Measurements from ENCODE around the gene CLIC1. TPM values are rescaled to one million over a fixed set of nuclear protein-coding genes. Genes with fewer than 3 reads are reported as not detected.

CLIC1 gene
- total RNA-seq, 2 experiments from 2014 or later = 425 to 456 TPM

DNA sequence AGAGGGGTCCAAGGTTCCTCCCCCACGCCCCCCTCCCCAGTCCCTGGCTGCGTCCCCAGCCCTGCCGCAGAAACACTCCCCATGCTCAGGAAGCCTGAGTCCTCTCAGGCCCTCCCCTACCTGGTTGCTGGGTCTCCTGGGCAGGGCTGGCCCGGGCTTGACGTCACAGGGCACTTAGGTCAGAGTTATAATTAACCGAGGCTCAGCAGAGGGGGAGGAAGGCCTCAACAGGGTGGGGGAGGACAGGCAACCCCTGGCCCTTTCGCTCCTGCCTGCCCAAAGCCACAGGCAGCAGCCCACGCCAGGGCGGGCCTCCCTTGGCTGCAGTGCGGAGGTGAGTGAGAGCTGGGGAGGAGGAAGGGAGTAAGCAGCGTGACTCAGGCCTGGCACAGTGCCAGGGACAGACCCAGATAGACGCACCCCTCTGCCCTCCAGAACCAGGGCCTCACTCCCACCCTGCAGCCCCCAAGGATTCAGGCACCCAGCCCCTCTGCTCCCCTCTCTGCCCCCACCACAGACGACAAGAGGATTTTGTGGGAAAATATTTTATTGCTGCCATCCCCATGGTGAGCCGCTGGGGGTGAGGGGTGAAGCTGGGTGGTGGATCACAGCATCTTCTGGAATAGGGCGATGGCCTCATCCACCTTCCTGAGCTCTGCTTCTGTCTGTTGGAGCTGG is 40.8 kb upstream of the CLIC1 start, which contains the start of gene VWA7:
Gene VWA7, minus strand, starts transcription at position 340 of the 678 bp plus-strand sequence. CDS start 549 bp downstream, outside the sequence.
- H3K4me3 Mint-ChIP-seq = peak within 1 kb of the TSS; percentile 69
- peak; percentile 77 for ATAC-seq (ENCODE audit: low read depth)
- H3K9me3 Mint-ChIP-seq = no peaks in the 10 kb centered on the region
- POLR2A ChIA-PET = interaction anchor here (0.5 to 2.2 kb wide), 8 partner anchors 10 to 96 kb away, joined by 3 to 7 read pairs (median 4); partner anchors contain the start of genes HSPA1A, HSPA1L, LSM2 and LY6G5C
- peaks cover 1% of the 10 kb centered on the region for H3K36me3 Mint-ChIP-seq
- peak; percentile 72 for DNase-seq
- no peaks in the 10 kb centered on the region for H3K27me3 Mint-ChIP-seq
- H3K27ac Mint-ChIP-seq = peak within 1 kb of the TSS; percentile 87
- peaks cover 25% of the 10 kb centered on the region for H3K4me1 Mint-ChIP-seq

DNA sequence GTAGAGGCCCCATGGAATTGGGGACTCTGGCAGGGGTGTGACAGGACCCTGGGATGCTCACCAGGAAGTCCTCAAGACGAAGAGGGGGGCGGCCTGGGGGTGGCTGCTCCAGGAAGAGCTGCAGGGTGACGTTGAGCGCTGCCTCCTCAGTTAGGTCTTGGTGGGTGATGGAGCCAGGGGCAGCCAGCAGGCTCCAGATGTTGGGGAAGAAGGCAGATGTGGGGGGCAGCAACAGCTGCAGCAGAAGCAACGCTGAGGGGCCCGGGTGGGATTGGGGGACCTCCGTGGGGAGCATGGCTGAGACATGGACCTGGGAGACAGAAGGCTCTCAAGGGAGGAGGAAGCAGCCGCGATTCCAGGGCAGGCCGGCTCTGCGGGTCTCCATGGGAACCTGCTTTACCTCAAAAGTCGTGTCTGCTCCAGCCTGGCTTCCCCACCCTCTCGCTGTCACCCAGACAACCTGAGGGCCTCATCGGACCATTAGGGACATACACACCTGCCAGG is 40.2 kb upstream of the CLIC1 start:
- Mint-ChIP-seq H3K9me3 (no peaks in the 10 kb centered on the region), H3K36me3 (peaks cover 2% of the 10 kb centered on the region), H3K4me3 (peak overlapping the region; percentile 69), H3K27me3 (no peaks in the 10 kb centered on the region), H3K27ac (peak overlapping the region; percentile 87), H3K4me1 (peaks cover 27% of the 10 kb centered on the region)
- POLR2A ChIA-PET = interaction anchor here (1.0 to 2.2 kb wide), 5 partner anchors 20 to 41 kb away, joined by 3 to 7 read pairs (median 3); partner anchors contain the start of genes HSPA1A, HSPA1L and LSM2
- DNase-seq (no peak), ATAC-seq (ENCODE audit: low read depth) (peak; percentile 28)

DNA sequence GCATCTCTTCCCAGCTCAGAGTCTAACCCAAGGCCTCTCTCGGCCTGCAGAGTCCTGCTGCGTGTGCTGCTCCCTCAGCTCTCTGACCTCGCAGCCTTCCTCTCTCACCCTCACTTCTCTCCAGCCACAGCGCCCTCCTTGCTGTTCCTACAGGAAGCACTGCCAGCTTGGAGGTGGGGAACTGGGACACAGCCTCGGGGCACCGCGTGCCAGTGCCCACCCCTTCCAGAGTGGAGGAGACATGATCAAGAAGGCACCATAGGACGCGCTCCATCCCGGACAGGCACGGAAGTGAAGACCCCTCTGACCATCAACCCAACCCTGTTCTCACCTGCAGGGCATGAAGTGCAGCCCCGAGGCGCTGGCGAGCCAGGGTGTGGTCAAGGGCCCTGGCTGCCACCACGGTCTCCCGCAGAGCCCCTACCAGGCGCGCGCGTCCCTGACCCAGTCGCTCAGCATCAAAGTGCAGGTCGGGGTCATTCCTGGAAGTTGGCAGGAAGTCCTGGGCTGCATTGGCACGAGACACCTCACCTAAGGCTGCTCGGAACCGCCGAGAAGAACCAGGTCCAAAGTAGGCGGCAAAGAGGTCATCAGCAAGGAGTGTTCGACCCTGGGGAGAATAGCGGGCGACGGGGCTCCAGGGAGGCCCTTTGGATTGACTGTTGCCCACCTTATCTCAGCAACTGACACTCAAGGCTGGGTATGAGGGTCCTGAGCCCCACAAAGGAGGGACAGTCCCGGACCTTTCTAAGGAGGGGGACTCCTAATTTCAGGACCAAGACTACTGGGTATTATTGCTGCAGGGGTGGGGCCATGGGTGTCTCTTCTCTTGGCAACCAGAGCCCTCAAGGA is 39.5 kb upstream of the CLIC1 start:
- Mint-ChIP-seq H3K4me3 (peak overlapping the region; percentile 69), H3K27me3 (no peaks in the 10 kb centered on the region), H3K4me1 (peaks cover 33% of the 10 kb centered on the region), H3K27ac (peak overlapping the region; percentile 87), H3K36me3 (peaks cover 2% of the 10 kb centered on the region), H3K9me3 (no peaks in the 10 kb centered on the region)
- POLR2A ChIA-PET = interaction anchor here (1.0 to 1.4 kb wide), 4 partner anchors 9 to 40 kb away, joined by 3 to 5 read pairs (median 3); partner anchors contain the start of genes HSPA1A, HSPA1L and LSM2
- DNase-seq = no peak
- no peak for ATAC-seq (ENCODE audit: low read depth)

DNA sequence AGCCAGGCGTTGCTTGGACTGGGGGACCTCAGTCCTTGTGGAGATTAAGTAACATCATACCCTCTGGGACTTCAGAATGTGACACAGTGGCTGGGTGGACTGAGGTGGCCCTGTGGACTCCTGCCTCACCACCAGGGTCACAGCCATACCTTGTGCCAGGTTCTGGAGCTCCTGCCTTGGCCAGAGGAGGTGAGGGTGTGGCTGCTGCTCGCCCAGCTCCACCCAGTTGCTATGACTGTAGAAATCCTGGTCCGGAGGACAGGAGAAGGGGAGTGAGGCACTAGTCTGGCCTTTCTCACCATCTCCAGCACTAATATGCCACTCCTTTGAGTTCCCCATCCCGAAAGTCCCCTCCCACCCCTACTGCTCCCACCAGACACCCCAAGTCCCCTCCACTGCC is 38.9 kb upstream of the CLIC1 start:
- H3K4me1 Mint-ChIP-seq = peaks cover 33% of the 10 kb centered on the region

DNA sequence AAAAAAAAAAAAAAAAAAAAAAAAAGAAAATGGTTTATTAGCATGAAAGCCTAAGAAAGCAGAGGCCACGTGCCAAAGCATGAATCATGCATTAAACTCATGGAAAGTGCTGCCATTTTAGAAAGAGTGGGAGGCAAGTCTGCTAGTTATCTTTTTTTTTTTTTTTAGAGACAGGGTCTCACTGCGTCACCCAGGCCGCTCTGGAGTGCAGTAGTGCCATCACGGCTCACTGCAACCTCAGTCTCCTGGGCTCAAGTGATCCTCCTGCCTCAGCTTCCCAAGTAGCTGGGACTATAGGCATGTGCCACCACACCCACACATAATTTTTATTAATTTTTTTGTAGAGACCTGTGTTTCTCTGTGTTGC is 35.6 kb upstream of the CLIC1 start:
- Mint-ChIP-seq H3K4me3 (peak overlapping the region; percentile 37), H3K9me3 (no peaks in the 10 kb centered on the region), H3K36me3 (peaks cover 15% of the 10 kb centered on the region), H3K27ac (peak overlapping the region; percentile 78), H3K27me3 (no peaks in the 10 kb centered on the region), H3K4me1 (peaks cover 34% of the 10 kb centered on the region)
- ATAC-seq (ENCODE audit: low read depth) = no peak
- DNase-seq = no peak
- POLR2A ChIA-PET = interaction anchor here (0.8 to 4.9 kb wide), 5 partner anchors 23 to 202 kb away, joined by 3 to 57 read pairs (median 5); partner anchors contain the start of genes CLIC1 and MSH5

More for the DNA sequence above, 38.9 kb upstream of the CLIC1 start:
- Mint-ChIP-seq H3K27me3 (no peaks in the 10 kb centered on the region), H3K36me3 (peaks cover 2% of the 10 kb centered on the region), H3K4me3 (no peak overlapping the region), H3K27ac (peak overlapping the region; percentile 80), H3K9me3 (no peaks in the 10 kb centered on the region)
- POLR2A ChIA-PET = interaction anchor here (0.8 to 1.4 kb wide), 3 partner anchors 9 to 34 kb away, joined by 3 to 5 read pairs (median 4); partner anchors contain the start of gene VARS1
- ATAC-seq (ENCODE audit: low read depth) (no peak), DNase-seq (no peak)

DNA sequence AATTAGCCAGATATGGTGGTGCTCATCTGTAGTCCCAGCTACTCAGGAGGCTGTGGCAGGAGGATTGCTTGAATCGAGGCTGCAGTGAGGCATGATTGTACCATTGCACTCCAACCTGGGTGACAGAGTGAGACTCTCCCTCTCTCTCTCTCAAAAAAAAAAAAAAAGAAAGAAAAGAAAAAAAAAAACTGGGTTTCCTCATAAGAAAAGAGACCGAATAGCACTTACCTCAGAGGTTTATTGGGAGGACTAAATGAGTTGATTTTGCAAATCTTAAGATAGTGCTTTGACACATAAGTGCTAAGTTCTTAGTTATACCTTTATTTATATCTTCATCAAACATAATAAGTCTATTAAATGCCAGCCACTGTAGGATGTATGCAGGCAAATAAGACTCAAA is 34.5 kb upstream of the CLIC1 start:
- no peaks in the 10 kb centered on the region for H3K9me3 Mint-ChIP-seq
- peak overlapping the region; percentile 70 for H3K27ac Mint-ChIP-seq
- H3K4me1 Mint-ChIP-seq = peaks cover 29% of the 10 kb centered on the region
- POLR2A ChIA-PET = interaction anchor here (0.6 to 4.9 kb wide), 10 partner anchors 10 to 47 kb away, joined by 3 to 57 read pairs (median 5); partner anchors contain the start of genes CLIC1, DDAH2, LSM2 and MSH5
- ATAC-seq (ENCODE audit: low read depth) (no peak), DNase-seq (no peak)
- no peaks in the 10 kb centered on the region for H3K27me3 Mint-ChIP-seq
- H3K4me3 Mint-ChIP-seq = no peak overlapping the region
- peaks cover 17% of the 10 kb centered on the region for H3K36me3 Mint-ChIP-seq

DNA sequence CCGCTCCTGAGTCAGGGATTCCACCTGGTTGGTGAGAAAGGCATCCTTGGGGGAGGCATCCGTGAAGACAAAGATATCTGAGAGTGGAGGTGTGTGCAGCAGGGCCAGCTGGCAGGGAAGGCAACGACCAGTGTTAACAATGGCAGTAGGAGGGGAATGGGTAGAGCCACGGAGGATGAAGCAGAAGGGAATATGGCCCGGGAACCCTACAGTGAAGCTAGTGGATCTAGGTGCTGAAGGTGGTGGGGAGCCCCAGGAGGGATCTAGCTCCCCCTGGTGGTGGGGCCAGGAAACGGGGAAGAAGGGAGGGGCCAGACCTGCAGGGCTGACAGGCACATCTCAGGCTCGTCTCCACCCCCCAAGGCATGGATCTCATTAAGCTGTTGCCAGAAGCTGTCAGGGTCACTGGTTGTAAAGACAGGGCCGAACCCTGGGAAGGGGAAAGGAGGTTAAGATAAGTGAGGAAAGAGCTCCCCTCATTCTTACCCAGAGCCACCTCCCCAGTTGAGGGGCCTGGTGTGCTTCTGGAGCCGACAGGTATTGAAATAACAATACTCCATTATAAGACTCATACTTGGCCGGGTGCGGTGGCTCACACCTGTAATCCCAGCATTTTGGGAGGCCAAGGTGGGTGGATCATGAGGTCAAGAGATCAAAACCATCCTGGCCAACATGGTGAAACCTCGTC is 33.5 kb upstream of the CLIC1 start:
- H3K9me3 Mint-ChIP-seq = no peaks in the 10 kb centered on the region
- H3K4me3 Mint-ChIP-seq = no peak overlapping the region
- POLR2A ChIA-PET = interaction anchor here (0.7 to 4.9 kb wide), 11 partner anchors 11 to 89 kb away, joined by 3 to 57 read pairs (median 3); partner anchors contain the start of genes ABHD16A, CLIC1, DDAH2 and LSM2

DNA sequence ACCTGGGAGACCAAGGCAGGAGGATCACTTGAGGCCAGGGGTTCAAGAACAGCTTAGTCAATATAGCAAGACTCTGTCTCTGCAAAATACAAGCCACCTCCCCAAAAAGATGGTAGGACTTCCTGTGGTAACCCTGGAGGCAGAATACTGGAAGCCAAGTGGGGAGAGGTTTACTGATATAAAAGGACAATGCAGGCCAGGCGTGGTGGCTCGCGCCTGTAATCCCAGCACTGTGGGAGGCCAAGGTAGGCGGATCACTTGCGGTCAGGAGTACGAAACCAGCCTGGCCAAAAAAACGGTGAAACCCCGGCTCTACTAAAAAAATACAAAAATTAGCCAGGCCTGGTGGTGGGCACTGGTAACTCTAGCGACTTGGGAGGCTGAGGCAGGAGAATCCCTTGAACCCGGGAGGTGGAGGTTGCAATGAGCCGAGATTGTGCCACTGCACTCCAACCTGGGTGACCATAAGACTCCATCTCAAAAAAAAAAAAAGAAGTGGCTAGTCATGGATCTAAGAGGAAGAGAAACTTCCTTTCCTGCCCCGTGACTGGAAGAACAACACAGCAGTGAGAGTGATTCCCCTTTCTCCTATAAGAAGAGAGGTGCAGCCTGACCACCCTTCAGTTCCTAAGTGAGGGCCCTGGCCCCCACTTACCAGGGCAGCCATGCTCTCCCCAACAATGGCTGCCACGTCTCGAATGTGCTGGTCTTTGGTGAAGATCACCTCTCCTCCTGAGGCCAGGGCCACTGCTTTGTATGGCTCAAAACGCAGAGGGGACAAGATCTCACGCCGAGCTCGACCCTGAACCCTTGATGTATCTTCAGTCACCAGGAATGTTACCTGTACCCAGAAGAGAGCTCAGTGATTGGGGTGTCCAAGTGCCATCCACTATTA is 32.3 kb upstream of the CLIC1 start:
- no peak overlapping the region for H3K4me3 Mint-ChIP-seq
- POLR2A ChIA-PET = interaction anchor here (4.9 kb wide), 1 partner anchor 31 kb away, joined by 57 read pairs; the partner anchor contains the start of genes CLIC1 and MSH5
- H3K27ac Mint-ChIP-seq = no peak overlapping the region
- no peak for DNase-seq
- peaks cover 23% of the 10 kb centered on the region for H3K36me3 Mint-ChIP-seq
- H3K27me3 Mint-ChIP-seq = no peaks in the 10 kb centered on the region
- H3K9me3 Mint-ChIP-seq = no peaks in the 10 kb centered on the region
- H3K4me1 Mint-ChIP-seq = peaks cover 27% of the 10 kb centered on the region
- no peak for ATAC-seq (ENCODE audit: low read depth)

More for the DNA sequence above, 33.5 kb upstream of the CLIC1 start:
- ATAC-seq (ENCODE audit: low read depth) (peak; percentile 82), DNase-seq (peak; percentile 86)
- Mint-ChIP-seq H3K27me3 (no peaks in the 10 kb centered on the region), H3K27ac (peak overlapping the region; percentile 6), H3K36me3 (peaks cover 17% of the 10 kb centered on the region), H3K4me1 (peaks cover 23% of the 10 kb centered on the region)

DNA sequence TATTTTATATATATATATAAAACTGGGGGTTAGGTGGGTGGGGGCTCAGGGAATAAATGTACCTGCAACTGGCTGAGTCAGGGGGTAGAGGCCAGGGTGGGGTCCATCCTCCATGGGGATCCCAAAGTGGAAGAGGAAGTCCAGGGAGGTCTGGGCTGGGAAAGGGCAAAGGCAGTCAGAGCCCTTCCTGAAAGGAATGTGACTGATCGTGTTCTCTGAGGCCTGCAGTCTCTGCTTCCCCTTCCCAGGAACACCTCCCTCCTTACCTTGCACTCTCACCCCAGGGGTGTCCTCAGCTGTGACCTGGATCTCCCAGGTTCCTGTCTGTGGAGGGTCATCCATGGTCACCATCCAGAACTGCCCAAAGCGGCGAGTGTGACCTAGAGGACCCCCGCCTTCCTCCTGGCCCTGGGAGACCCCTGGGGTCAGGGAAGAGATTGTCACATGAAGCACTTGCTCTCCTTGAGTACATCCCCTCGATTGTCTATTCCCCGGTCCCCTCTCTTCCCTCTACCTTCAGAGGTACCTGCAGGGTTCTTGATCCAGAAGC is 30.8 kb upstream of the CLIC1 start:
- peaks cover 23% of the 10 kb centered on the region for H3K4me1 Mint-ChIP-seq
- H3K4me3 Mint-ChIP-seq = no peak overlapping the region
- H3K9me3 Mint-ChIP-seq = no peaks in the 10 kb centered on the region
- H3K36me3 Mint-ChIP-seq = peaks cover 25% of the 10 kb centered on the region
- no peak for DNase-seq
- no peak overlapping the region for H3K27ac Mint-ChIP-seq
- no peak for ATAC-seq (ENCODE audit: low read depth)
- POLR2A ChIA-PET = interaction anchor here (0.7 kb wide), 1 partner anchor 28 kb away, joined by 4 read pairs; no protein-coding TSS in a partner anchor
- H3K27me3 Mint-ChIP-seq = no peaks in the 10 kb centered on the region

DNA sequence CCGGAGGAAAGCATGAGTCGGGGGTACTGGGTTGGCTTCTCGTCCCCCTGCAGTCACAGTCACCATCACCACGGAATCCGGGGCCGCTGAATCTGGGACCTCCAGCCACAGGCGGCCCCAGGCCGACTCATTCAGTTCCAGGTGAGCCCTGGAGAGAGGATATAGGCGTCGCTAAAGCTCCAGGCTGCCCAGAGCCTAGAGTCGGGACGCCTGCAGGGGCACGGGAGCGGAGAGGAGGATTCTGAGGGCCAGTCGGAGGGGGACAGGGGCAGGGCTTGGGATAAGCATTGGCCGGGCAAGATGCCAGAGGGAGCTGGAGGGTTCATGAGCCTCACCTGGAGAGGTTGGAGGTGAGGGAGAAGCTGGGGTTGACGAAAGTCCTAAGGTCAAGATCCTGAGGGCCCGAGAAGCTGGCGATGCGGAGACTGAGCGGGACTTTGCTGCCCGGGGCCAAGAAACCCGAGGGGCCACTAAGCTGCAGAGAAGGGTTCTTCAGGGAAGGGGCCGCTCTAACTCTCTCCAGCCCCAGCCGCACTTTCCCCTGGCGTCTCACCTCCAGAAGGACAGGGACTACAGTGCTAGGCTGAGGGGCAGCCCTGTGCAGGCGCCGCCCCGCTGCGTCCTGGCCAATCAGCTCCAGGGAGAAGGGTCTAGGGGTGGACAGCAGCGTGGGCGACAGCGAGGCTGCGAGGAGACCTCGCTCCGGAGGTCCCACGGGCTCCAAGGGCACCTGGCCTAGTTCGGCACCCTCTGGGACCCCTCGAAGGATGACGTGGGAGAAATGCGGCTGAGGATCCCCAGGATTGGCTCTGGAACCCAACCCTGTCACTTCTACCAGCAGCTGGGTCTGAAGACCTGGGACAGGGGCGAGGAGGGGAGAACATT is 29.8 kb upstream of the CLIC1 start:
- Mint-ChIP-seq H3K4me3 (no peak overlapping the region), H3K4me1 (peaks cover 22% of the 10 kb centered on the region), H3K27ac (no peak overlapping the region), H3K27me3 (no peaks in the 10 kb centered on the region), H3K36me3 (peaks cover 25% of the 10 kb centered on the region), H3K9me3 (no peaks in the 10 kb centered on the region)
- DNase-seq = no peak
- POLR2A ChIA-PET = interaction anchor here (1.0 kb wide), 2 partner anchors 27 to 31 kb away, joined by 3 read pairs; partner anchors contain the start of gene MSH5
- no peak for ATAC-seq (ENCODE audit: low read depth)

DNA sequence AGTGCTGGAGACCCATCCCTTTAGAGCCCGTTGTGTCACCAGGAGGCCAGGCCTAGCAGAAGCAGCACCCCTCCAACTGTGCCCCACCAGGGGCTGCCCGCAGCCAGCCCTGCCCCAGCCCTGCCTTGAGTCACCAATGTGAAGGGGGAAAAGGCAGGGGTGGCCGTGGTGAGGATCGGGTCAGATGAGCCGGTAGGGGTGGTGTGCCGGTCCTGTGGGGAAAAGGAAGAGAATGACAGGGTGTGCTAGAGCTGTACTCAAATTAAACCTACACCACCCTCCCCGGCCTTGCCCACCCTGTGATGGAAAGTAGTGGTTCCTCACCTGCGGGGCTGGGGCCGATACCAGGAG is 29.2 kb upstream of the CLIC1 start:
- Mint-ChIP-seq H3K27ac (no peak overlapping the region), H3K36me3 (peaks cover 29% of the 10 kb centered on the region), H3K4me1 (peaks cover 21% of the 10 kb centered on the region), H3K4me3 (no peak overlapping the region), H3K9me3 (no peaks in the 10 kb centered on the region), H3K27me3 (no peaks in the 10 kb centered on the region)
- DNase-seq (no peak), ATAC-seq (ENCODE audit: low read depth) (no peak)
- POLR2A ChIA-PET = interaction anchor here (1.0 kb wide), 2 partner anchors 26 to 32 kb away, joined by 3 read pairs; partner anchors contain the start of gene MSH5
